ENCODE results near the gene ARSI. TPM values are rescaled to one million over a fixed set of nuclear protein-coding genes. Genes with fewer than 3 reads are reported as not detected.

Gene ARSI
- total RNA-seq, 1 donor: 4.7 TPM

GRCh38 chr5:150300496-150301169, 2.1 kb downstream of the ARSI start:
- Histone ChIP-seq H2AFZ (ENCODE audit: low read length) (no peak overlapping the region), H3K79me2 (ENCODE audit: insufficient read depth, low read length) (no peaks in the 10 kb centered on the region), H3K27ac (ENCODE audit: low read depth, low read length) (peak overlapping the region; percentile 91), H3K36me3 (ENCODE audit: insufficient read depth, low read length) (peaks cover 3% of the 10 kb centered on the region), H3K27me3 (ENCODE audit: insufficient read depth, low read length) (no peaks in the 10 kb centered on the region), H3K9me3 (ENCODE audit: low read depth, low read length) (no peaks in the 10 kb centered on the region), H3K4me3 (ENCODE audit: insufficient read depth, low read length) (no peak overlapping the region), H3K4me1 (ENCODE audit: insufficient read depth, low read length) (peaks cover 35% of the 10 kb centered on the region), H4K20me1 (ENCODE audit: insufficient read depth, low read length) (no peaks in the 10 kb centered on the region), H3K4me2 (ENCODE audit: insufficient read depth, low read length) (peak overlapping the region; percentile 80)
- no peak for DNase-seq (ENCODE audit: insufficient read length, low spot score, missing footprints)
- no peak for TF ChIP-seq CTCF (IDR thresholded peaks at IDR 0.05; ENCODE audit: extremely low read depth, low read depth, low read length)

DNA sequence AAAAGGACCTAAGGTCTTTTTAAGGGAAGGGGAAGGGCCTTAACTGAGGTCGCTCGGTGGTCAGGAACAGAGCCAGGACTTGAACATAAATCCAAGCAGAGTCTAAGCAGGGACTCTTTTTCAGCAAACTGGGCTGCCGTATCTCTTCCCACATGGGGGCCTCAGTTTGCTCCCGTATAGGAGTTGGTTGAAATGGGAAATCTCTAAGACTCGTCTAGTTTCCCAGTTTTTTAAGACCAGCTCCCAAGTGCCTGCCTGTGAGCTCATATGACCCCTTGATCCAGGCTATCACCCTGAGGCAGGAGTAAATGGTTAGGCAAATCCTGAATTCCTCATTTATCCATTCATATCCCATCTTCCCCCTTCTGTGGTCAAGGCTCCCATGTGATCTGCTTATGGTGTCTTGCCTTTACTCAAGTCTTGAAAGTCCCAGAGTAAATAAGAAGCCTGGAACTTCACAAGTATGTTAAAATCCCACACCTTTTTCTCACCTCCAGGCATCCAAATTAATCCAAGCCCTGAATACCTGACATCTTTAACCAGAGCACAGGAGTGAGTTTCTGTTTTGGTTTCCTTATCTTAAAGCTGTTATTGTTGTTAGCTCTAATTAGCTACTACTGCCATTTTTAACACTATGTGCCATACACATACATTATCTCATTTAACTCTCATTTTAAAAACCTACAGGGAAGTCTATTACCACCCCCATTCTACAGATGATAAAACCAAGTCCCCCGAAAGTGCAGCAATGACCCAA, 3.0 kb downstream of the ARSI start:
- Histone ChIP-seq H3K27me3 (ENCODE audit: insufficient read depth, low read length) (no peaks in the 10 kb centered on the region), H3K9me3 (ENCODE audit: low read depth, low read length) (no peaks in the 10 kb centered on the region), H3K4me1 (ENCODE audit: insufficient read depth, low read length) (peaks cover 44% of the 10 kb centered on the region), H3K4me3 (ENCODE audit: insufficient read depth, low read length) (peak overlapping the region; percentile 18), H3K79me2 (ENCODE audit: insufficient read depth, low read length) (no peaks in the 10 kb centered on the region), H2AFZ (ENCODE audit: low read length) (peak overlapping the region; percentile 23), H4K20me1 (ENCODE audit: insufficient read depth, low read length) (no peaks in the 10 kb centered on the region), H3K4me2 (ENCODE audit: insufficient read depth, low read length) (peak overlapping the region; percentile 38), H3K27ac (ENCODE audit: low read depth, low read length) (peak overlapping the region; percentile 91), H3K36me3 (ENCODE audit: insufficient read depth, low read length) (peaks cover 3% of the 10 kb centered on the region)
- DNase-seq (ENCODE audit: insufficient read length, low spot score, missing footprints): peak; percentile 96
- no peak for TF ChIP-seq CTCF (IDR thresholded peaks at IDR 0.05; ENCODE audit: extremely low read depth, low read depth, low read length)

DNA sequence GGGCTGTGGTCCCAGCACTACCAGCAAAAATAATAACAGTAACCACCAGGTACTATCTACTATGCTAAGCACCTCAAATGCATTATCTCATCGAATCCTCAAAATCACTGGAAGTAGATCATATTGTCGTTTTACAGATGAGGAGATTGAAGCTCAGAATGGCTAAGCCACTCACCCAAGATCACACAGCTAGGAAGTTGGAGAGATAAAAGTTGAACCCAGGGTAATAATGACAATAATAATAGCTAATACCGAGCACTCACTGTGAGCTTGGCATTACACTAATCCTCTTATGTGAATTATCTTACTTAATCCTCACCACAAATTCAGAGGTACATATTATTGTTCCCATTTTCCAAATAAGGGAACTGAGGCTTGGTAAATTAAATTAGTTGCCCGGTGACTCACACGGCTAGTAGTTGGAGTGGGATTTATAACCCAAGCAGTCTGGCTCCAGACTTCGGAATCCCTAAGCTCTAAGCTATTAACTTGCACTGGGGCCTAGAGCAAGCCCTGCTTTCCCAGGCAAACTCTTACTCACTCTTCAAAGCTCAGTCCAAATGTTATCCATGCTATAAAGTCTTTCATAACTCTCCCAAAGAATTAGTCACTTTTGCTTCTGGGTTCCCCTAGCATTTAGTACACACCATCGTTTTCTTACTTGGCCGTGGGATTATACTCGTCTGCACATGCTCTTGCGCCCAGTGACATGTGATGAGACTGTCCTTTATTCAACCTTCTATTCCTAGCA, 3.8 kb downstream of the ARSI start:
- Histone ChIP-seq H3K27me3 (ENCODE audit: insufficient read depth, low read length) (no peaks in the 10 kb centered on the region), H3K4me1 (ENCODE audit: insufficient read depth, low read length) (peaks cover 45% of the 10 kb centered on the region), H3K27ac (ENCODE audit: low read depth, low read length) (peak overlapping the region; percentile 91), H3K9me3 (ENCODE audit: low read depth, low read length) (no peaks in the 10 kb centered on the region), H3K4me2 (ENCODE audit: insufficient read depth, low read length) (peak overlapping the region; percentile 38), H3K36me3 (ENCODE audit: insufficient read depth, low read length) (peaks cover 3% of the 10 kb centered on the region), H4K20me1 (ENCODE audit: insufficient read depth, low read length) (no peaks in the 10 kb centered on the region), H3K4me3 (ENCODE audit: insufficient read depth, low read length) (no peak overlapping the region), H3K79me2 (ENCODE audit: insufficient read depth, low read length) (no peaks in the 10 kb centered on the region), H2AFZ (ENCODE audit: low read length) (no peak overlapping the region)
- DNase-seq (ENCODE audit: insufficient read length, low spot score, missing footprints): peak; percentile 99
- no peak for TF ChIP-seq CTCF (IDR thresholded peaks at IDR 0.05; ENCODE audit: extremely low read depth, low read depth, low read length)

Measured in osteoblast (primary cell).